Measurements from ENCODE around the gene FANCG.
A peak's percentile ranks its signal among the peaks of the same experiment; 100 is the strongest.

FANCG gene

GRCh38 chr9:35060548-35061207 lies 19.1 kb downstream of the FANCG start:
- no peak for DNase-seq (ENCODE audit: low read depth, low spot score)

- no peak for DNase-seq (ENCODE audit: low read depth, low spot score)
These were observed 20.3 kb downstream of the FANCG start for GRCh38 chr9:35059438-35059837.

GRCh38 chr9:35057271-35057620 lies 22.5 kb downstream of the FANCG start:
- DNase-seq (ENCODE audit: low read depth, low spot score): no peak

GRCh38 chr9:35056571-35057270 lies 23.0 kb downstream of the FANCG start:
- no peak for DNase-seq (ENCODE audit: low read depth, low spot score)

GRCh38 chr9:35054871-35055644 lies 24.7 kb downstream of the FANCG start:
- no peak for DNase-seq (ENCODE audit: low read depth, low spot score)

GRCh38 chr9:35054185-35054835 lies 25.4 kb downstream of the FANCG start:
- DNase-seq (ENCODE audit: low read depth, low spot score): no peak

- DNase-seq (ENCODE audit: low read depth, low spot score): peak; percentile 15
These were observed 28.4 kb downstream of the FANCG start for GRCh38 chr9:35051069-35051967.

GRCh38 chr9:35048511-35048910 lies 31.2 kb downstream of the FANCG start:
- no peak for DNase-seq (ENCODE audit: low read depth, low spot score)

GRCh38 chr9:35044071-35044470 lies 35.7 kb downstream of the FANCG start:
- DNase-seq (ENCODE audit: low read depth, low spot score): no peak

- no peak for DNase-seq (ENCODE audit: low read depth, low spot score)
These were observed 36.7 kb downstream of the FANCG start for GRCh38 chr9:35042891-35043545.

- DNase-seq (ENCODE audit: low read depth, low spot score): no peak
These were observed 37.6 kb downstream of the FANCG start for GRCh38 chr9:35042081-35042604.

GRCh38 chr9:35035851-35036701 lies 43.7 kb downstream of the FANCG start:
- no peak for DNase-seq (ENCODE audit: low read depth, low spot score)

- DNase-seq (ENCODE audit: low read depth, low spot score): no peak
These were observed 46.6 kb downstream of the FANCG start for GRCh38 chr9:35033101-35033500.

- DNase-seq (ENCODE audit: low read depth, low spot score): no peak
These were observed 49.9 kb downstream of the FANCG start for GRCh38 chr9:35029852-35030251.

GRCh38 chr9:35029241-35029640 lies 50.5 kb downstream of the FANCG start:
- DNase-seq (ENCODE audit: low read depth, low spot score): no peak

GRCh38 chr9:35028341-35028740 lies 51.4 kb downstream of the FANCG start:
- no peak for DNase-seq (ENCODE audit: low read depth, low spot score)

GRCh38 chr9:35027860-35028259 lies 51.9 kb downstream of the FANCG start:
- no peak for DNase-seq (ENCODE audit: low read depth, low spot score)

GRCh38 chr9:35027374-35027773 lies 52.4 kb downstream of the FANCG start:
- no peak for DNase-seq (ENCODE audit: low read depth, low spot score)

GRCh38 chr9:35026671-35027070 lies 53.1 kb downstream of the FANCG start:
- DNase-seq (ENCODE audit: low read depth, low spot score): no peak
